HCT116 (cell line): Measurements from ENCODE around the gene GATA3. TPM values are rescaled to one million over a fixed set of nuclear protein-coding genes. Genes with fewer than 3 reads are reported as not detected.

Experiments used
- ATAC-seq: fragments of 200-7000 bp; cut with Tn5 transposase; 2 replicates; pipeline ENCODE4 v1.9.1; 2020; ENCODE audit warnings: mild to moderate bottlenecking, moderate library complexity
- BruUV-seq: library from RNA; stranded (reverse); fragments of 400-500 nt; replicated peaks from 2 replicates; lab custom pipeline; 2021; lab: Mats Ljungman, UMichigan
- CTCF ChIA-PET: fragments of 300-600 bp; sonication (Branson Sonifier 250); formaldehyde crosslinking; loops from one replicate; lab custom pipeline; 2021; ENCODE audit warnings: antibody characterized with exemption; lab: Charles Lee
- POLR2A ChIA-PET: fragments of 300-600, 350-600 bp; sonication (Branson Sonifier 250); formaldehyde crosslinking; loops from one replicate; lab custom pipeline; 2021; ENCODE audit warnings: antibody characterized with exemption; lab: Charles Lee
- RAD21 ChIA-PET, 2 experiments: fragments of 300-600 bp; sonication (Branson Sonifier 250); formaldehyde crosslinking; loops; one replicate each; lab custom pipeline; 2023; ENCODE audit warnings: low total read pairs in 2 of 2; ENCODE audit not compliant: uncharacterized antibody in 2 of 2, unreplicated experiment in 2 of 2, low non-redundant PET in 1 of 2; lab: Charles Lee
- DNase-seq: peaks from one replicate; pipeline ENCODE4 v3.0.0-alpha.2; 2010; ENCODE audit warnings: low read depth, low spot score
- H2AFZ ChIP-seq: fragments of 200-600 bp; shearing (Covaris generic), sonication (generic); 2 replicates; pipeline ENCODE4 v1.6.1; 2017; ENCODE audit warnings: low read depth, mixed run types, mixed read lengths, antibody characterized with exemption, low read length; ENCODE audit not compliant: poor library complexity, severe bottlenecking
- H3K27ac ChIP-seq: 2 replicates; pipeline ENCODE4 v1.5.1; 2012; ENCODE audit warnings: low read depth, low read length
- H3K27me3 ChIP-seq: fragments of 200-600 bp; sonication (generic); 2 replicates; pipeline ENCODE4 v1.6.1; 2016; ENCODE audit warnings: mixed run types, low read length, mixed read lengths; ENCODE audit not compliant: insufficient read depth
- H3K36me3 ChIP-seq, 2 experiments: fragments of 200-500 bp in 1 of 2; fragments of 200-600 bp in 1 of 2; sonication (Bioruptor generic) in 1 of 2; sonication (generic) in 1 of 2; 2 replicates each; pipeline versions ENCODE4 v1.5.1 to v1.6.1; 2014 to 2016; ENCODE audit warnings: low read length in 2 of 2, inconsistent platforms in 1 of 2, mixed read lengths in 1 of 2, mixed run types in 1 of 2; ENCODE audit not compliant: insufficient read depth in 2 of 2, control insufficient read depth in 1 of 2
- H3K4me1 ChIP-seq, 2 experiments: fragments of 200-600 bp in 1 of 2; sonication (generic) in 1 of 2; 2 replicates each; pipeline versions ENCODE4 v1.5.1 to v1.6.1; 2012 to 2017; ENCODE audit warnings: low read length in 2 of 2, inconsistent platforms in 1 of 2, mild to moderate bottlenecking in 1 of 2, mixed read lengths in 1 of 2, mixed run types in 1 of 2, moderate library complexity in 1 of 2; ENCODE audit not compliant: insufficient read depth in 2 of 2, control insufficient read depth in 1 of 2
- H3K4me2 ChIP-seq: fragments of 200-600 bp; sonication (generic); 2 replicates; pipeline ENCODE4 v1.6.1; 2017; ENCODE audit warnings: mixed run types, low read length, mixed read lengths
- H3K4me3 ChIP-seq, 2 experiments: fragments of 200-600 bp in 1 of 2; sonication (generic) in 1 of 2; replicated peaks in 1 of 2; 2 replicates each; pipeline ENCODE4 v1.5.1; 2011 to 2016; ENCODE audit warnings: low read length in 2 of 2, control low read depth in 1 of 2, low read depth in 1 of 2, mild to moderate bottlenecking in 1 of 2, mixed read lengths in 1 of 2, mixed run types in 1 of 2
- H3K79me2 ChIP-seq: fragments of 200-600 bp; sonication (generic); 2 replicates; pipeline ENCODE4 v1.6.1; 2017; ENCODE audit warnings: mild to moderate bottlenecking, mixed run types, low read length, moderate library complexity, mixed read lengths; ENCODE audit not compliant: insufficient read depth
- H3K9ac ChIP-seq: fragments of 200-600 bp; sonication (generic); 2 replicates; pipeline ENCODE4 v1.6.1; 2016; ENCODE audit warnings: low read length, mixed read lengths
- H3K9me2 ChIP-seq: fragments of 200-600 bp; sonication (generic), shearing (Covaris generic); 2 replicates; pipeline ENCODE4 v1.6.1; 2017; ENCODE audit warnings: mixed run types, mild to moderate bottlenecking, moderate library complexity; ENCODE audit not compliant: insufficient read depth
- H3K9me3 ChIP-seq, 2 experiments: fragments of 200-500 bp in 1 of 2; fragments of 200-600 bp in 1 of 2; sonication (Bioruptor generic) in 1 of 2; sonication (generic) in 1 of 2; 2 replicates each; pipeline ENCODE4 v1.6.1; 2014 to 2017; ENCODE audit warnings: low read length in 2 of 2, mixed read lengths in 2 of 2, inconsistent platforms in 1 of 2, low read depth in 1 of 2, mild to moderate bottlenecking in 1 of 2, mixed run types in 1 of 2, moderate library complexity in 1 of 2; ENCODE audit not compliant: control insufficient read depth in 1 of 2, insufficient read depth in 1 of 2
- H4K20me1 ChIP-seq: fragments of 200-600 bp; sonication (generic), shearing (Covaris generic); 2 replicates; pipeline ENCODE4 v1.6.1; 2017; ENCODE audit warnings: mixed run types, mild to moderate bottlenecking, moderate library complexity; ENCODE audit not compliant: insufficient read depth
- ATF3 ChIP-seq: IDR thresholded peaks from 2 replicates; pipeline ENCODE4 v1.6.1; 2012
- CBX3 ChIP-seq: IDR thresholded peaks from 2 replicates; pipeline ENCODE4 v1.6.1; 2012; ENCODE audit warnings: low read depth
- CEBPB ChIP-seq: IDR thresholded peaks from 2 replicates; pipeline ENCODE4 v1.6.1; 2012; ENCODE audit warnings: low read depth
- ELF1 ChIP-seq: IDR thresholded peaks from 2 replicates; pipeline ENCODE4 v1.6.1; 2012; ENCODE audit warnings: low read depth, borderline replicate concordance
- EZH2 ChIP-seq: fragments of 200-600 bp; sonication (generic); IDR thresholded peaks from 2 replicates; pipeline ENCODE4 v1.6.1; 2017; ENCODE audit warnings: antibody characterized with exemption, mixed run types
- EZH2phosphoT487 ChIP-seq: fragments of 200-600 bp; IDR thresholded peaks from 2 replicates; pipeline ENCODE4 v1.6.1; 2018; ENCODE audit warnings: antibody characterized with exemption, borderline replicate concordance
- JUND ChIP-seq: IDR thresholded peaks from 2 replicates; pipeline ENCODE4 v1.6.1; 2012
- MAX ChIP-seq: IDR thresholded peaks from 2 replicates; pipeline ENCODE4 v1.6.1; 2012
- POLR2A ChIP-seq: IDR thresholded peaks from 2 replicates; pipeline ENCODE4 v1.7.0; 2011; ENCODE audit warnings: borderline replicate concordance; ENCODE audit not compliant: insufficient read depth, insufficient read length; ENCODE audit errors: extremely low read depth
- POLR2AphosphoS5 ChIP-seq: IDR thresholded peaks from 2 replicates; pipeline ENCODE4 v1.6.1; 2011; ENCODE audit warnings: mild to moderate bottlenecking, low read depth, low read length, moderate library complexity
- REST ChIP-seq: IDR thresholded peaks from 2 replicates; pipeline ENCODE4 v1.6.1; 2012; ENCODE audit warnings: low read depth
- SRF ChIP-seq: IDR thresholded peaks from 2 replicates; pipeline ENCODE4 v1.6.1; 2012; ENCODE audit warnings: low read depth
- TCF7L2 ChIP-seq: IDR thresholded peaks from 2 replicates; pipeline ENCODE4 v1.7.0; 2011; ENCODE audit warnings: borderline replicate concordance, inconsistent platforms; ENCODE audit not compliant: insufficient read depth, insufficient read length; ENCODE audit errors: extremely low read depth
- ZFX ChIP-seq: fragments of 450-650 bp; IDR thresholded peaks from 2 replicates; pipeline ENCODE4 v1.6.1; 2017
- ZNF274 ChIP-seq: fragments of 200-500 bp; sonication (Bioruptor generic); IDR thresholded peaks from 2 replicates; pipeline ENCODE4 v1.6.1; 2014; ENCODE audit warnings: mild to moderate bottlenecking, low read depth, low read length, inconsistent platforms
- intact Hi-C: fragments of 100-400 bp; cut with micrococcal nuclease; formaldehyde crosslinking; loops from 2 replicates; pipeline ENCODE4 v1.10.0; 2022
- total RNA-seq: library from RNA; stranded (reverse); gene quantifications from one replicate; pipeline ENCODE4 v1.2.1, GENCODE V29; 2021; ENCODE audit not compliant: unreplicated experiment

GATA3 gene
- total RNA-seq, 1 experiment from 2014 or later, result 2.7 TPM

DNA sequence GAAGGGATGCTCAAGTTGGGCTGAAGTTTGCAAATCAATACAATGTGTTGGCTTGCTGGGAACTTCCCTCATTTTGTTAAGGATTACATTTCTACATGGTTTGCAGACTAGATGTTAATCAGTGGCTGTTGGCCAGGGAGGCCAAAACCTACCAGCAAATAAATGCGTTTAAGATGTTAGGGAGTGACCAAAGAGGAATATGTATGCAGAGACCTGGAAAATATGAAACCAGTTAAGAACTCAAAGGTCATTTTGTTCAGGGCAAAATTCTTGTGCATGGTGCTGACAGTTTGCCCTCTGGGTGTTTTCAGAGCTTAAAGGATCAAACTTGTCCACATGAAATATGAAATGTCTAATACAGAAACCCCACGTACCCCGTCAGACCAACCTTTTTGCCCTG lies 30.3 kb downstream of the GATA3 start:
- Histone ChIP-seq H3K36me3 (no peaks in the 10 kb centered on the region), H3K9me3 (no peaks in the 10 kb centered on the region), H3K27me3 (0 out of 2 replicates have a peak, but pooled peaks cover 4% of the 10 kb centered on the region), H3K9ac (no peak overlapping the region), H3K4me2 (no peak overlapping the region), H3K27ac (no peak overlapping the region), H2AFZ (no peak overlapping the region), H3K79me2 (no peaks in the 10 kb centered on the region), H3K9me2 (no peaks in the 10 kb centered on the region), H3K4me3 (no peak overlapping the region), H4K20me1 (no peaks in the 10 kb centered on the region), H3K4me1 (no peaks in the 10 kb centered on the region)
- CTCF ChIA-PET, result no interaction called here
- DNase-seq (no peak), ATAC-seq (no peak)
- POLR2A ChIA-PET, result no interaction called here
- RAD21 ChIA-PET, result no interaction called here
- intact Hi-C loops, result no loop called here
- no peak for TF ChIP-seq CBX3
- TF ChIP-seq ATF3, result no peak
- no peak for TF ChIP-seq POLR2AphosphoS5
- no TSS peak for BruUV-seq

DNA sequence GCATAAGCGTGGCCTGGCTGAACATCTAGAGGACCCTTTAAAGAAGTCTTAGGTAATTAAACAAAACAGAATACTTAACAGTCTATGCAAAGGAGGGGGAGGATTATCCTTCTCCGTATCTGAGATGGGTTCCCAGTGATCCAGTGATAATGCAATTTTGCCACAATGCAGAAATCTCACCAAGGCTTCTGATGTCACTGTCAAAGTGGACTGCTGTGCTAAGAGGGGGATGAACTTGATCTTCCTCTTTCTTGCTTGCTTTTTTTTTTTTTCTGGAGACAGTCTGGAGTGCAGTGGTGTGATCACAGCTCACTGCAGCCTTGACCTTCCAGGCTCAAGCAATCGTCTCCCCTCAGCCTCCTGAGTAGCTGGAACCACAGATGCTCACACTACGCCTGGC lies 30.8 kb downstream of the GATA3 start:
- no peaks in the 10 kb centered on the region for H3K79me2 ChIP-seq
- intact Hi-C loops, result no loop called here
- no TSS peak for BruUV-seq
- TF ChIP-seq MAX (no peak), JUND (no peak), ZFX (no peak), REST (no peak), POLR2A (no peak), ATF3 (no peak), EZH2 (no peak), SRF (no peak), ELF1 (no peak), ZNF274 (no peak), TCF7L2 (no peak), CEBPB (no peak), CBX3 (no peak), EZH2phosphoT487 (no peak)
- TF ChIP-seq, all 23 proteins: peak for 0
- Histone ChIP-seq H3K9ac (no peak overlapping the region), H3K4me3 (no peak overlapping the region), H3K4me1 (no peaks in the 10 kb centered on the region), H3K36me3 (no peaks in the 10 kb centered on the region), H2AFZ (no peak overlapping the region), H3K27ac (no peak overlapping the region), H3K27me3 (0 out of 2 replicates have a peak, but pooled peaks cover 4% of the 10 kb centered on the region), H4K20me1 (no peaks in the 10 kb centered on the region), H3K9me3 (no peaks in the 10 kb centered on the region), H3K4me2 (no peak overlapping the region), H3K9me2 (no peaks in the 10 kb centered on the region)
- ATAC-seq (no peak), DNase-seq (no peak)
- POLR2A ChIA-PET, result no interaction called here
- CTCF ChIA-PET, result no interaction called here
- RAD21 ChIA-PET, result no interaction called here
